Measurements from ENCODE around the gene TRIML2. TPM values are rescaled to one million over a fixed set of nuclear protein-coding genes. Genes with fewer than 3 reads are reported as not detected.

TRIML2 gene, protein sequence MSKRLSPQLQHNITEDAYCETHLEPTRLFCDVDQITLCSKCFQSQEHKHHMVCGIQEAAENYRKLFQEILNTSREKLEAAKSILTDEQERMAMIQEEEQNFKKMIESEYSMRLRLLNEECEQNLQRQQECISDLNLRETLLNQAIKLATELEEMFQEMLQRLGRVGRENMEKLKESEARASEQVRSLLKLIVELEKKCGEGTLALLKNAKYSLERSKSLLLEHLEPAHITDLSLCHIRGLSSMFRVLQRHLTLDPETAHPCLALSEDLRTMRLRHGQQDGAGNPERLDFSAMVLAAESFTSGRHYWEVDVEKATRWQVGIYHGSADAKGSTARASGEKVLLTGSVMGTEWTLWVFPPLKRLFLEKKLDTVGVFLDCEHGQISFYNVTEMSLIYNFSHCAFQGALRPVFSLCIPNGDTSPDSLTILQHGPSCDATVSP
- total RNA-seq = not detected

DNA sequence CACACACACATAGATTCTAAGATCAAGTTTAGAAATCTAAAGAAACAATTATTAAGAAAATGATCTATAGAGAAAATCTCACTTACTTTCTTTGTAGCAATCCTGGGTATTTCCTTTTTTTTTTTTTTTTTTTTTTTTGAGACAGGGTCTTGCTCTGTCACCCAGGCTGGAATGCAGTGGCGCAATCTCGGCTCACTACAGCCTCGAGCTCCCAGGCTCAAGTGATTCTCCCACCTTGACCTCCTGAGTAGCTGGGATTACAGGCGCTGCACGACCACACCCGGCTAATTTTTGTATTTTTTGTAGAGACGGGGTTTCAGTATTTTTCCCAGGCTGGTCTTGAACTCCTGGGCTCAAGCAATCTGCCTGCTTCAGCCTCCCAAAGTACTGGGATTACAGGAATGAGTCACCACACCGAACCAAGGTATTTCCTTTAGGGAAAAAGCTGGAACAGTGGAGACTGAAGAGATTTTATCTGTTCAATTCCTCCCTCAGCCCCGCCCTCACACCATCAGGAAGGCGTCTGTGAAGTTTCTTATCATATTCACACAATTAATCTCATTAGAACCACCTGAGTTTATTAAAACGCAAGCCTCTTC lies at the start of gene TRIML2:
TSS of gene TRIML2 (minus strand) at position 447 of the 599 bp plus-strand sequence. CDS start 4,235 bp downstream, outside the sequence.

DNA sequence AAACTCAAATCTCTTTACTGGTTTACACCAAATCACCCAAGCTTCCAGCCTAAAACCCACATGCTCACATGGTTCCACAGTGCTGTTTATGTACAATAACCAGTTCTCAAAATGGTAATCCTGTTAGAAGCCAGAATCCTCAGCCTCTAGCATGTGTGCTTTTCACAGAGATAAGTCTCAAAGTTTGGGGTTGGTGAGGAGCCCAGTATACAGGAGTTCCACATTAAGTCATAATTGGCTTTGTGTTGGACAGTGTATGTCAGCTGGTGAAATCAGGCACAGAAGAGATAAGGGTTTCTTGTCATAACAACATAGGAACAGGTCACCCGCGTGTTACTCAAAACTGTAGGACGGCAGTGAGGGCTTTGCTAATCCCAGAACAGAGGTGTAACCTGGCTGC lies 29.7 kb upstream of the TRIML2 start, which contains the start of gene TRIML1:
TSS of gene TRIML1 (plus strand) at position 301 of the 400 bp plus-strand sequence. CDS start 118 bp downstream, outside the sequence.

Other genes starting within 250 kb of the TRIML2 start
- 0.33 TPM for gene ZFP42, start 113.8 kb downstream of the TRIML2 start, total RNA-seq
- not detected for gene TRIML1, start 29.8 kb upstream of the TRIML2 start, total RNA-seq